ENCODE results near the gene MIOS.

Gene MIOS

GRCh38 chr7:7614018-7614741, 47.5 kb downstream of the MIOS start:
- no peaks in the 10 kb centered on the region for H3K27me3 ChIP-seq (ENCODE audit: insufficient read depth, low read length)
- H3K4me3 ChIP-seq (ENCODE audit: low read length) = no peak overlapping the region
- H3K9me3 ChIP-seq (ENCODE audit: low read length) = no peaks in the 10 kb centered on the region
- H3K4me1 ChIP-seq (ENCODE audit: insufficient read depth, low read length) = no peaks in the 10 kb centered on the region
- H2AFZ ChIP-seq (ENCODE audit: low read depth, low read length) = no peak overlapping the region
- peaks cover 2% of the 10 kb centered on the region for H3K36me3 ChIP-seq (ENCODE audit: insufficient read depth, low read length)

GRCh38 chr7:7617550-7617949, 50.9 kb downstream of the MIOS start:
- Histone ChIP-seq H3K27me3 (ENCODE audit: insufficient read depth, low read length) (no peaks in the 10 kb centered on the region), H3K9me3 (ENCODE audit: low read length) (no peaks in the 10 kb centered on the region), H3K4me3 (ENCODE audit: low read length) (no peak overlapping the region), H3K4me1 (ENCODE audit: insufficient read depth, low read length) (no peaks in the 10 kb centered on the region), H3K36me3 (ENCODE audit: insufficient read depth, low read length) (no peaks in the 10 kb centered on the region), H2AFZ (ENCODE audit: low read depth, low read length) (no peak overlapping the region)

- Histone ChIP-seq H3K4me1 (ENCODE audit: insufficient read depth, low read length) (no peaks in the 10 kb centered on the region), H3K4me3 (ENCODE audit: low read length) (no peak overlapping the region), H3K27me3 (ENCODE audit: insufficient read depth, low read length) (no peaks in the 10 kb centered on the region), H3K9me3 (ENCODE audit: low read length) (no peaks in the 10 kb centered on the region), H3K36me3 (ENCODE audit: insufficient read depth, low read length) (no peaks in the 10 kb centered on the region), H2AFZ (ENCODE audit: low read depth, low read length) (no peak overlapping the region)
These were observed 51.7 kb downstream of the MIOS start for GRCh38 chr7:7618410-7618809.

GRCh38 chr7:7620236-7620635, 53.6 kb downstream of the MIOS start:
- H3K36me3 ChIP-seq (ENCODE audit: insufficient read depth, low read length) = no peaks in the 10 kb centered on the region
- H3K4me3 ChIP-seq (ENCODE audit: low read length) = no peak overlapping the region
- H2AFZ ChIP-seq (ENCODE audit: low read depth, low read length) = no peak overlapping the region
- no peaks in the 10 kb centered on the region for H3K9me3 ChIP-seq (ENCODE audit: low read length)
- H3K27me3 ChIP-seq (ENCODE audit: insufficient read depth, low read length) = no peaks in the 10 kb centered on the region
- H3K4me1 ChIP-seq (ENCODE audit: insufficient read depth, low read length) = no peaks in the 10 kb centered on the region

GRCh38 chr7:7620644-7621210, 54.0 kb downstream of the MIOS start:
- H2AFZ ChIP-seq (ENCODE audit: low read depth, low read length) = no peak overlapping the region
- H3K27me3 ChIP-seq (ENCODE audit: insufficient read depth, low read length) = no peaks in the 10 kb centered on the region
- H3K36me3 ChIP-seq (ENCODE audit: insufficient read depth, low read length) = no peaks in the 10 kb centered on the region
- H3K4me1 ChIP-seq (ENCODE audit: insufficient read depth, low read length) = no peaks in the 10 kb centered on the region
- no peaks in the 10 kb centered on the region for H3K9me3 ChIP-seq (ENCODE audit: low read length)
- H3K4me3 ChIP-seq (ENCODE audit: low read length) = no peak overlapping the region

- Histone ChIP-seq H3K4me1 (ENCODE audit: insufficient read depth, low read length) (no peaks in the 10 kb centered on the region), H3K36me3 (ENCODE audit: insufficient read depth, low read length) (no peaks in the 10 kb centered on the region), H3K4me3 (ENCODE audit: low read length) (no peak overlapping the region), H2AFZ (ENCODE audit: low read depth, low read length) (no peak overlapping the region), H3K27me3 (ENCODE audit: insufficient read depth, low read length) (no peaks in the 10 kb centered on the region), H3K9me3 (ENCODE audit: low read length) (no peaks in the 10 kb centered on the region)
These were observed 61.8 kb downstream of the MIOS start for GRCh38 chr7:7628476-7628875.

GRCh38 chr7:7630626-7631329, 64.1 kb downstream of the MIOS start:
- H3K4me3 ChIP-seq (ENCODE audit: low read length) = no peak overlapping the region
- no peaks in the 10 kb centered on the region for H3K36me3 ChIP-seq (ENCODE audit: insufficient read depth, low read length)
- no peaks in the 10 kb centered on the region for H3K27me3 ChIP-seq (ENCODE audit: insufficient read depth, low read length)
- no peak overlapping the region for H2AFZ ChIP-seq (ENCODE audit: low read depth, low read length)
- no peaks in the 10 kb centered on the region for H3K4me1 ChIP-seq (ENCODE audit: insufficient read depth, low read length)
- H3K9me3 ChIP-seq (ENCODE audit: low read length) = no peaks in the 10 kb centered on the region

GRCh38 chr7:7639421-7639820, 72.7 kb downstream of the MIOS start:
- Histone ChIP-seq H3K27me3 (ENCODE audit: insufficient read depth, low read length) (no peaks in the 10 kb centered on the region), H3K36me3 (ENCODE audit: insufficient read depth, low read length) (peaks cover 10% of the 10 kb centered on the region), H3K4me3 (ENCODE audit: low read length) (peak overlapping the region; percentile 93), H2AFZ (ENCODE audit: low read depth, low read length) (peak overlapping the region; percentile 91), H3K9me3 (ENCODE audit: low read length) (no peaks in the 10 kb centered on the region), H3K4me1 (ENCODE audit: insufficient read depth, low read length) (peaks cover 19% of the 10 kb centered on the region)

GRCh38 chr7:7639847-7640220, 73.2 kb downstream of the MIOS start:
- peak overlapping the region; percentile 91 for H2AFZ ChIP-seq (ENCODE audit: low read depth, low read length)
- H3K9me3 ChIP-seq (ENCODE audit: low read length) = no peaks in the 10 kb centered on the region
- no peaks in the 10 kb centered on the region for H3K27me3 ChIP-seq (ENCODE audit: insufficient read depth, low read length)
- peaks cover 10% of the 10 kb centered on the region for H3K36me3 ChIP-seq (ENCODE audit: insufficient read depth, low read length)
- H3K4me1 ChIP-seq (ENCODE audit: insufficient read depth, low read length) = peaks cover 19% of the 10 kb centered on the region
- H3K4me3 ChIP-seq (ENCODE audit: low read length) = peak overlapping the region; percentile 93

GRCh38 chr7:7640221-7641128, 73.8 kb downstream of the MIOS start, which contains the start of gene UMAD1:
UMAD1 (plus strand) TSS chr7:7640752; CDS start chr7:7673372, 32,620 bp downstream.
- peaks cover 10% of the 10 kb centered on the region for H3K36me3 ChIP-seq (ENCODE audit: insufficient read depth, low read length)
- peak within 1 kb of the TSS; percentile 91 for H2AFZ ChIP-seq (ENCODE audit: low read depth, low read length)
- no peaks in the 10 kb centered on the region for H3K27me3 ChIP-seq (ENCODE audit: insufficient read depth, low read length)
- peaks cover 19% of the 10 kb centered on the region for H3K4me1 ChIP-seq (ENCODE audit: insufficient read depth, low read length)
- no peaks in the 10 kb centered on the region for H3K9me3 ChIP-seq (ENCODE audit: low read length)
- peak within 1 kb of the TSS; percentile 93 for H3K4me3 ChIP-seq (ENCODE audit: low read length)

GRCh38 chr7:7641129-7641663, 74.5 kb downstream of the MIOS start:
- Histone ChIP-seq H3K9me3 (ENCODE audit: low read length) (peaks cover 3% of the 10 kb centered on the region), H2AFZ (ENCODE audit: low read depth, low read length) (peak overlapping the region; percentile 89), H3K27me3 (ENCODE audit: insufficient read depth, low read length) (no peaks in the 10 kb centered on the region), H3K4me3 (ENCODE audit: low read length) (peak overlapping the region; percentile 93), H3K4me1 (ENCODE audit: insufficient read depth, low read length) (peaks cover 19% of the 10 kb centered on the region), H3K36me3 (ENCODE audit: insufficient read depth, low read length) (peaks cover 9% of the 10 kb centered on the region)

GRCh38 chr7:7642081-7642480, 75.4 kb downstream of the MIOS start:
- Histone ChIP-seq H3K36me3 (ENCODE audit: insufficient read depth, low read length) (peaks cover under 1% of the 10 kb centered on the region), H3K27me3 (ENCODE audit: insufficient read depth, low read length) (no peaks in the 10 kb centered on the region), H3K4me3 (ENCODE audit: low read length) (peak overlapping the region; percentile 93), H3K9me3 (ENCODE audit: low read length) (peaks cover 7% of the 10 kb centered on the region), H2AFZ (ENCODE audit: low read depth, low read length) (no peak overlapping the region), H3K4me1 (ENCODE audit: insufficient read depth, low read length) (peaks cover 19% of the 10 kb centered on the region)

Measured in neuron (in vitro differentiated cells).